Hematopoietic multipotent progenitor cell treated with erythropoietin and hydrocortisone succinate and interleukin-3 and kit ligand, for 17 days (in vitro differentiated cells): ENCODE measurements around the gene PARVG.

Source experiments
- DNase-seq: peaks from one replicate; pipeline ENCODE4 v3.0.0-alpha.2; 2015; ENCODE audit warnings: low spot score

Gene PARVG

GRCh38 chr22:44245438-44245837, 64.7 kb downstream of the PARVG start:
- DNase-seq = no peak

DNA sequence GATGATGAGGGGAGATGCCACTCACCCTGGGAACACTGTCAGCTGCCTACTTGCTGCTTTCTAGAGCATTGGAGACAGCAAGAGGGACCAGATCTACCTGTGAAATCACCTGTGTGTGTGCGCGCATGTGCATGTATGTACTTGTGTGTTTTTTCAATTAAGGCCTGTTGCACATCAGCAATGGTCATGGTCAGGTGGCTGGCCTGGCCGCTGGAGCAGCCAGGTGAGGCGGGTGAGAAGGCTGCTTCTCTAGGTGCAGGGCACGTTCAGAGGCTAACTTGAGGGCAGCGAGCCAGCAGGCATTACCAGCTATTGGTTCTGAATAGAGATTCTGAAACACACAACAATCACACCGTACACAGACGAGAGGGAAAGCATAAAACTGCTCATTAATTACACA, 65.1 kb downstream of the PARVG start:
- DNase-seq = no peak

DNA sequence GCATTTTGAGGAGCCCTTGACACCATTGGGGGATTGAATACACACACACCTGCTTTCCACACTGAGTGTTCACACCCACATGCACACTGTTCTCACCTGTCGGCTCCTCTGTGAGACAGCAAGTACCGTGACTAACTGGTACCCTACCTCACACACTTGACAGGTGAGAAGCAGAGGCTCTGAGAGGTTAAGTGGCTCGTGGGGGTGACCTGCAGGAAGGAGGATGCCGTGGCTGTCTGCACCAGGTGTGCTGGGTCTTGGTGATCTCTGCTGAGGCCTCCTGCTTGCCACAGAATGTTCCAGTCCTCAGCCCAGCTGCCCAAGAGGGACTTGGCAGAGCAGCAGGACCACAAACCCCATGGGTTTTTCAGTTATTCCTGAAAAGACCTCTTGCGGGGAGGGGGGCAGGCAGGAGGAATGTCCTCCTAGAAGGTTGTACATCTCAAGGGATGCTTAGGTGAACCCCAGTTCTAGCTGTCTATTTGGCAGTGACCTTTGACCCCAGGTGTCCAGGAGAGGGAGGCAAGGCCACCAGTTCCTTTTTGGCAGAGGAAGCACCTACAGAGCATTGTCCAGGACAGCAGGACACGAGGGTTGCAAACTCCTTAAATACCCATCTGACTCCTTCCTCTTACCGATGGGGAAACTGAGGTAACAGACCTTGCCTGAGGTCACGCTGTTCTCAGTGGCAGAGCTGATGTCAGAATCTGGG, 66.0 kb downstream of the PARVG start:
- no peak for DNase-seq

GRCh38 chr22:44247346-44247745, 66.6 kb downstream of the PARVG start:
- DNase-seq = no peak

DNA sequence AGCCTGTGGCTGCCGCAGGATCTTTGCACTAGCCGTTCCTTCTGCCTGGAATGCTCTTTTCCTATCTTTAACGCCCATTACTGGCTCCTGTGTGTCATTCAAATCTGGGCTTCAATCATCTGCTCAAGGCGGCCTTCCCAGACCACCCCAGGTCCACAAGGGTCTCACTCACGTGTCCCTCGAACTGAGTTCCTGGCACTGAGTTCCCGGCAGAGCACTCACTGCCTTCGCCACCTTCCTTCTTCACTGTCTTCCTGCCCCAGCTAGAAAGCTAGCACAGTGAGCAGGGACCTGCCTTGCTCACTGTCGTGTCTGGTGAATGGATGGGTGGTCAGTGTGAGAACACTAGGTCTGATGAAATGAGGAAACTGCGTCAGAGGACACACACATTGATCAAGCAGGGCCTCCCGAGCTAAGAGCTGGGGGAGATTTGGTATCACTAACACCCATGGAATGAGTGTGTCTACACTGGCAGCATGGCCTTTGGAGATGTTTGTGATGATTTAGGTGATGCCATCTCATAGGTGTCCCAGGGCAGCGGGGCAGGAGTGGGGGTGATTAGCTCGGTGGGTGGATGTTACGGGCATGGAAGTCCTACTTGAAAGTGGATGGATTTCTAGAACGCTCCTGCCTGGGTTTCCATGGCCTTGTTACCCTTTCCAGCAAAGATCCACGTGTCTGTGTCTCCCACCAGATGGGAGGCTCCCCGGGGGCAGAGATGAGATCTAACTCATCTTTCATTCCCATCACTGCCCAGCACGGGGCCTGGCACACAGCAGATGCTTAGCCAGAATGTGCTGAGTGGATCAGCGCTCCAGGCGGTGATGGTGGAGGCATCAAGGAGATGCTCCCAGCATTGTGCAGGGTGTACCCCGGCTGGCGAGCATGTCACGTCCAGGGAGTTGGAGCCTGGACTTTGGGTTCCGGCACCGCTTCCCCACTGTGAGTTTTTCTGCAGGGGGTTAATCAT, 67.5 kb downstream of the PARVG start:
- DNase-seq = no peak

DNA sequence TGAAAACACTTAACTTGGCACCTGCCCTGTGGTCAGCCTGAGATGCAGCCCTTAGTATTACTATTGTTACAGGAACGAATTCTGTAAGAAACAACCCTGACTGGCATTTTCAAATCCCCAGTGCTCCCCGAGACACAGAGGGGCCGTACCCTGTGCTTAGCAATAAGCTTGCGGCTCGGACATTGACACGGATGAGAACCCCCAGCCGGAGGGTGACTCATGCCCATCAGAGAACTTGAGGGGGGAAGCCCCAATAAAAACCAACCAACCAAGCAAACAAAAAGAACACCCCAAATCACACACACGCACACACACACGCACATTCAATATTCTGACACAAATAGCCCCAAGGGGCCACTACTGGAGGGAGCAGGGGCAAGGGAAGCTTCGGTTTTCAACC, 68.2 kb downstream of the PARVG start:
- no peak for DNase-seq

GRCh38 chr22:44249376-44250147, 68.8 kb downstream of the PARVG start:
- DNase-seq = no peak

GRCh38 chr22:44254811-44255210, 74.1 kb downstream of the PARVG start:
- no peak for DNase-seq

DNA sequence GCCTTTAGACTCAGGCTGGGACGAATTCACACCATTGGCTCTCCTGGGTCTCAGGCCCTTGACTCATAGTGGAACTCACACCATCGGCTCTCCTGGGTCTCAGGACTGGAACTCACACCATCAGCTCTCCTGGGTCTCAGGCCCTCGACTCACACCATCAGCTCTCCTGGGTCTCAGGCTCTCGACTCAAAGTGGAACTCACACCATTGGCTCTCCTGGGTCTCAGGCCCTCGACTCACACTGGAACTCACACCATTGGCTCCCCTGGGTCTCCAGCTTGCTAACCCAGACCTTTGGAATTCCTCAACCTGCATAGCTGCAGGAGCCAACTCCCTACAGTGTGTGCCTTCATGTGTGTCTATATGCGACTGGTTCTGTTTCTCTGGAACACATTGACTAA, 75.4 kb downstream of the PARVG start:
- no peak for DNase-seq

DNA sequence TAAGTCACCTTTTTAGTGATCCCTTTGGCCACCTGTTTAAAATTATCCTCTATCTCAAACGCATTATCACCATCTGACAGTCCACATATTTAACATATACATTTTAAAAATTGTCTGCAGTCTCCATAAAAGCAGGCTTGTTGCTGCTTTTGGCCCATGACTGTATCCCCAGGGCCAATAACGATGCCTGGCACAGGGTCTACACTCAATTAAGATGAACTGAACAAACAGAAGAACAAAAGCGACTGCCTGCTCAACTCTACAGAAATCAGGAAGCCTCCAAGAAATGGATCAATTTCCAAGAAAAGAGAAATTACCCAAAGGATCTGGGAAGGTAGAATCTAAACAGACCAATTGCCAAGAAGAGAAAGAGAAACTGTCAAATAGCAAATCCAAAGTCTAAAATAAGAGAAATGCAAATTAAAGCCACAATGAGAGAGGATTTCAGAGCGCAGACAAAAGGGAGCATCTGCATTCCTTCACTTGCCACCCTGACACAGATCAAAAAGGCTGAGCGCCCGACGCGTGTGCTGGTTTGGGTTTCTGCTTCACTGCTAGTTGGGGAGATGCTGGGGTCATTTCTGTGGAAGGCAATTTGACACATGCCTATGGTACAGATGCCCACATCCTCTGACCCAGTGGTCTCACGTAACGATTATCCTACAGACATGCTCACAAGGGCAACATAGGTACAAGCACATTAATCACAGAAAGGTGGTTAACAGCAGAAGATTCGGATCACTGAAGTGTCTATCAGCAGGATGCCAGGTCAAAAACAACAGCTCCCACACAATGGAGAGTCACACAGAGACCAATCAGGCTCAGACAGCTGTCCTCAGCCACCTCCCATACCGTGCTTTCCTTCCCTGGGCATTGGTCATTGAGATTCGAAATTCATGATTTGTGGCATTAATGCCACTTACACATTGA, 76.1 kb downstream of the PARVG start:
- DNase-seq = no peak
